ENCODE results near the gene RANBP3.

RANBP3 gene

GRCh38 chr19:5947435-5947834 lies 30.5 kb downstream of the RANBP3 start:
- DNase-seq = no peak

DNA sequence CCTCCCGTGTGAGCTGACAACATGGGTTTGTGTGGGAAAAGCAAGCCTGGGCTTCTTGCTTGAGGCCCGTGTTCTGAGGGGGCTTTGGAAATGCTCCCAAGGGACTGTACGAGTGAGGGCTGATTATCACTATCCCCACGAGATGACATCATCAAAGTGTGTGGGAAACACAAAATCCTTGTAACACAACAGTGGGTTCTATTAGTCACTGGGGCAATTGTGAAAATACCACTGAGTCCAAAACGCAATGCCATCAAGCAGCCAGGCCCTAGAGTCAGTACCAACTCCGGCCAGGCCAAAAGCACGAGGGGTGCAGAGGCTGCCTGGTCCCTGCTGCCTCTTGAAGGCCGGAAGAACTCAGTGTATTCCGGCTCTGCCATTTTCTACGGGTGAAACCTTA lies 34.3 kb downstream of the RANBP3 start:
- DNase-seq = no peak

GRCh38 chr19:5943045-5943444 lies 34.9 kb downstream of the RANBP3 start:
- DNase-seq = no peak

GRCh38 chr19:5941673-5942072 lies 36.3 kb downstream of the RANBP3 start:
- DNase-seq = no peak

GRCh38 chr19:5940260-5941208 lies 37.4 kb downstream of the RANBP3 start:
- no peak for DNase-seq

- no peak for DNase-seq
Measured at GRCh38 chr19:5937550-5937949, 40.4 kb downstream of the RANBP3 start.

DNA sequence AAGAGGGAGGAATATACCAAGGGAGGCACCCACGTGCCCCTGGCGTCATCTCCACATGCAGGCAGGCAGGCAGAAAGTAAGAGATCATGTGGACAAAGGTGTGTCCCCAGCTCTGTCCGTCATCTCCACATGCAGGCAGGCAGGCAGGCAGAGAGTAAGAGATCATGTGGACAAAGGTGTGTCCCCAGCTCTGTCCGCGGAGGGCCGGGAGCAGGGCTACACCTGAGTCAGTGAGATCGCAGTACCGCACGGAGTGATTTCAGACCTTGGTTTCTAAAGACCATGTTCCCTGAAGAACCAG lies 41.7 kb downstream of the RANBP3 start:
- DNase-seq = no peak

GRCh38 chr19:5935473-5936291 lies 42.3 kb downstream of the RANBP3 start:
- DNase-seq = no peak

DNA sequence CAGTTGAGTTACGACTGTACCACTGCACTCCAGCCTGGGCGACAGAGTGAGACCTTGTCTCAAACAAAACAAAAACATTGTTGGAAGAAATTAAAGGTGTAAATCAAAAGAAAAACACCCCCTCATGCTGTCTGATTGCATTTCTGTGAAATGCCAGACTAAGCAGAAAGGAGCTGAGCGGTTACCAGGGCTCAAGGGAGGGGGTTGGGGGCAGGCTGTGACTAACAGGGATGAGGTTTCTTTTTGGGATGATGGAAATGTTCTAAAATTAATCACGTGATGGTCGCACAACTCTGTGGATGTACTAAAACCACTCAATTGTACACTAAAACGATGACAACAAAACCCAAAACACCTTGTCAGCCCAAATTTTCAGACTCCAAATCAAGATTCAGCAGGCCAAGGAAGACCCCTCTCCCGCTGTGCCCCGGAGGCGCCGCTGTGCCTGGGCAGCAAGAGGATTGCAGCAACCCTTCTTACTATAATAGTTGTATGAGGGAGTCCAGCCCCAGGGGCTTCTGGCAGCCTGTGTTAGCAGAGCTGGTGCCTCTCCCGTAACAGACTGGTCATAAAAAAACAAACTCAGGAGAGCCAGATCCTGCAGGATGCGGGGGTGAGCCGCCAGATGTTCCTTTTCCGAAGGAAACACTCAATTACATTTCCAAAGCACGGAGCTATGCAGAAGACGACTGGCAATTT lies 43.0 kb downstream of the RANBP3 start:
- no peak for DNase-seq

- DNase-seq = no peak
Measured at GRCh38 chr19:5934069-5934401, 43.9 kb downstream of the RANBP3 start.

GRCh38 chr19:5933391-5934068 lies 44.4 kb downstream of the RANBP3 start:
- DNase-seq = no peak

DNA sequence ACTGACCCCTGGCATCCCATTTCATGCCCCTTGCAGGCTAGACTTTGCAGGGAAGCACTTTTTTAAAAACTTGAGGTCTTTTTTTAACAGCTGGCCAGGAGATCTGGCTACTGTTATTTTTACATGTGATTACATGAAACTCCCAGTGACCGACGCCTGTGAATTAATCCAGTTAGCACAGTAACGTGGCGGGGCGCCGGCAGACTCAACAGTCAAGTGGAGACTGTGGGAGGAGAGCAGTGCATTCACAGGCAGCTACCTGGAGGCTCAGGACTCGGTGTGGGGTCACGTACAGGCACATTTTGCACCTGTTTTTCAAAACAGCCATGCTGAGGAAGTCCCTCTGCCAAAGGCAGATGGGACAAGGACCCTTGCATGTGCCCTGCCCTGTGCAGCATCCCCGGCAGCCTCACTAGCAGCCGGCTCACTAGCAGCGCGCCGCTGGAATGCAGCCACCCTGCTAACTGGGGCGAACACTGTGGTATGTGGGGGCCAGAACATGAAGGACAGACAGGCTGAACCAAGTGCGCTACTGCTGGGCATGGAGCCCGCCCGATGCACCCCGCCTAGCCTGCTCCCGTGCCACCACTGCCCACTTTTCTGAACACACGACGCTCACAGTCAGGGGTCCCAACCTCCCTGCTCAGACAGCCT lies 45.2 kb downstream of the RANBP3 start:
- DNase-seq = no peak

DNA sequence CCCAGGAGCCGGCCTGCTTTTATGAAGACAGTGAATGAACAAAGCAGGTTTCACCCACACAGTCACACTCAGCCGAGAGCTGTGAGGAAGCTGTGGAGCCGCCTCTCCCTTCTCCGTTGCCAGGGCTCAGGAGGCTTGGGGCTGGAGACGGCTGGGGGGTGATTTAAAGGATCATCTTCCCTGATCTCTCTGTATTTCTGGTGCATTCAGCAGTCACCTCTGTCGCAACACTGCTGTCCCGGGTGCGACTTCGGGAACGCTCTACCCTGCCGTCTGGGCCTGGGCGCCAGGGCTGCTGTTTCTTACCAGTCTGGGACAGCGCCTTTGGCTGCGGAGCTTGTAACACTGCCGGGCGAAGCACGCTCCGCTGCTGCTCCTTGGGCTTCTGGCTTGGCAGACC lies 45.8 kb downstream of the RANBP3 start:
- DNase-seq = no peak

DNA sequence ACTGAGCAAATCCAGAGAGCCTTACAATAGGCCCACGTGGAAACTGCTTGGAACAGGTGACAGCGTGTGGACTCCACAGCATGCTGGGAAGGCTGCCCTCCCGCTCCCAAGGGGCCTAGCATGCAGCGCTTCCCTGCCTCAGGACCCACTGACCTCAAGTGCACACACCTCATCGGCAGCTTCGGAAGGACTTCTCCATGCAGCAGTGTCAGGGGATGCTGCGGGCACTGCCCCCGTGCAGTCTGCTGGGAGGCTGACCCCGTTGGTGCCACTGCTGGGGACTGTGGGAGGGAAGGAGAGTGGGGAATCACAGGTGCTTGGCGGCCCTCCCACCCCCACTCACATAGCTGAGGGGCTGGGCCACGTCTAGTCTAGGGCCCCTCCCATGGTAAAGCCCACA lies 46.7 kb downstream of the RANBP3 start:
- no peak for DNase-seq

DNA sequence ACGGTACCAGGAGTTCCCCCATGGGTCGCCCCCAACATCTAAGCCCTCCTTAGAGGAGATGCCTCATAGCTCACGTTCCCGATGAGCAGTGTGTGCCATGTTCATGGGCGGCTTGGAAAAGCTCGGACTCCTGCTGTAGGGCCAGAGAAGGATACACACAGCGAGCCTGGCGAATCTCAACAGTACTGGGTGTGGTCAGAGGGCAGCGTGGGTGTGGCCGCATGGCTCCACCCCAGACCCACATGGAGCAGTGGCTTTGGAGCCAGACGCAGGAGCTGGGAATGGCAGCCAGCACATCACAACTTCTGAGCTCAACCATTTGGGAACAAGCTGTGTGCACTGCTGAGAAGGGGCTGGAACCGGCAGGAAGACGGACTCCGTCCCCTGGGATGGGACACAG lies 48.3 kb downstream of the RANBP3 start:
- DNase-seq = no peak

DNA sequence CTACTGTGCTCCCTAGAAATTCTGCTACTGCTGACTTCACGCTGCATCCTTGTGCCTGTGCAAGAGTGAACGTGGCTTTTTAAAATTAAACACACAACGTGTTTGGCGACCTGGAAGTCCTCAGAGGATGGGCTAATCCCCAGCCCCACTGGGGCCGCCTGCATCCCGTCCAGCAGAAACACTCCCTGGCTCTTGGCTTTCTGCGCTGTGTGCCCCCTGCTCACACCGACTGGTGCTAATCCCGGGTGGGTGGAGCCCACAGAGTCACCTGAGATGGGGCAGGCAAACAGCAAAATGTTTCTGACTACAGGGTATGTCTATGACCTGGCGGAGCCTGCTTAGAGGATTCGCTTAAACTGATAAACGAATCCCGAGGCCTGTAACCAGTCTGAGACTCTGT lies 48.8 kb downstream of the RANBP3 start:
- DNase-seq = no peak

DNA sequence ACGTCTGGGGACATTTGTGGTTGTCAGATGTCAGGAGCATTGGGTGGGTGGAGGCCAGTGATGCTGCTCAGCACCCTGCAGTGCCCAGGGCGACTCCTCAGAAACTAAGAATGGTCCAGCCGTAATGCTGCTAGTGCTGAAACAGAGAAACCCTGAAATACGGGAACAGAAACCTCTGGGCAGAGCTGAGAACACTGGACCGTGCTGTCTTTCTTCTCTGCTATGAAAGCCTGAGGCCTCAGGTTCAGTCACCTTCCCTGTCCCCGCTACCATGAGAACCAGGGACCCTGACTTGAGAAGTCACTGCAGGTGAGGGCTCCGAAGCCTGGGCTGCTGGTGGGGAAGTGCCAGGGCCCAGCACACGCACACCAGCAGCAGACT lies 50.5 kb downstream of the RANBP3 start:
- no peak for DNase-seq

DNA sequence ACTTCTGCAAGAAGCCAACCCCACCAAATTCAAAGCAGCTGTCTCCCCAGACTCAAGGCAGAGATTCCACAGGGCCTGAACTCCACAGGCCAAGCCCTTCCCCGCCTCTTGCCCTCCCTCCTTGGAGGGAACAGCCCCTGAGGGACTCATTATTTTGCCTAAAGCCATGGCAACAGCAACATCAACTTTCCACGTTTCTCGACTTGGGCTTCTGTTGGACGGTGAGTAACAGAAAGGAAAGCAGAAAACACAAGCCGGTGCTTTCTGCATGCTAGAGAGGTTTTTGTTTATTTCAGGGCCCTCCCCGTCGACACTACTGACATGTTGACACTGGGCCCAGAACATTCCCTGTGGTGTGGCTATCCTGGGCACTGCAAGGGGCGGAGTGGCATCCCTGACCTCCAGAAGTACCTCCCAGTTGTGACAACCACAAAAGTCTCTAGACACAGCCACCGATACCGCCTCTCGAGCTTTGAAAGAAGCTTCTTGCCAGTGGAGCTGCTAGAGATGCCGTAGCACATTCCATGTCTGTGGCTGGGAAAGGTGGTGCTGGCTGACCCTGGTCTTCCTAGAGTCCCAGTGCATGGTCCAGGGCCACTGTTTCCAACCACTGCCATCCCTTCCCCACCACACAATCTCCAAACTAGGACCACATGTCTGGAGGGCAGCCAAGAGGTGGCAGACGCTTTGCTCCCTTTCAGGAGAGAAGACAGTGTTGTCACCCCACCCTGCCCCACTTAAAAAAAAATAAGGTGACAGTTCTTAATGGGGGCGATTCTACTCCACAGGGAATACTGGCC lies 51.1 kb downstream of the RANBP3 start:
- DNase-seq = no peak

DNA sequence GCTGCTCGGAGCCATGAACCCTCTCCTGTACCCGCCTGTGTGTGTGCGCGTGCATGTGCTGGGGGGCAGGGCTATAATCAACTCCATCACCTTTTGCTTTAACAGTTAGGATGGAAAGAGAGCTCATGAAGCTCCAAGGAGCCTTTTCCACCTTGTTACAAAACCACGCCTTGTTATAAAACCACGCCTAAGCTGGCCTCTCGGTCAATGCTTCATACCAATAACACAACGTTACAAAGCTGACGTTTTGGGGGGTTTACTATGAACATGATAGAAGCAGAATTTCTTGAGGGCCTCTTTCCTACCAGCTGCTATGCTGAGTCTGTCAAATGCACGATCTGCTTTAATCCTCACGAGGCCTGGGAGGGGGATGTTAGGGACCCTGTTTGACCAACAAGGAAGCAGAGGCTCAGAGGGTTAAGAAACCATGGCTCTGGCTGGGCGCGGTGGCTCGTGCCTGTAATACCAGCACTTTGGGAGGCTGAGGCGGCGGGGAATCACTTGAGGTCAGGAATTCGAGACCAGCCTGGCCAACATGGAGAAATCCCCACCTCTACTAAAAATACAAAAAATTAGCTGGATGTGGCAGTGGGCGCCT lies 52.0 kb downstream of the RANBP3 start:
- DNase-seq = no peak

DNA sequence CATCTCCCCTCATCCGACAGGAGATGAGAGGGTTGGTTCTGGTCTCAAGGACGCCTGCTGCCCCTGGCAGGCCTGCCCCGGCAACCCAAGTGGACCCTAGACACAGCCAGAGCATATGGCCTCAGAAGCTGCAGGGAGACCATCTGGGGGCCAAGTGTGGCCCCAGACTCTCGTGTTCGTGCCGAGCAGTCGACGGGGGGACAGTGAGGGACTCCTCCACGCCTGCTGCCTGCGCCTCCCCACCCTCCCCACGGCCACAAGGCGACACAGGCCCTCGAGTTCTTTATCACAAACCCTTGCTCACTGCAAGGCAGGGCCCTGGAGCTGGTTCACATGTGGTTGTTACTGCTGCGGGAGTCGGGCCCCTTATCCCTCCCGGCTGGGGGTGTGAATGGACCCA lies 54.6 kb downstream of the RANBP3 start:
- no peak for DNase-seq

DNA sequence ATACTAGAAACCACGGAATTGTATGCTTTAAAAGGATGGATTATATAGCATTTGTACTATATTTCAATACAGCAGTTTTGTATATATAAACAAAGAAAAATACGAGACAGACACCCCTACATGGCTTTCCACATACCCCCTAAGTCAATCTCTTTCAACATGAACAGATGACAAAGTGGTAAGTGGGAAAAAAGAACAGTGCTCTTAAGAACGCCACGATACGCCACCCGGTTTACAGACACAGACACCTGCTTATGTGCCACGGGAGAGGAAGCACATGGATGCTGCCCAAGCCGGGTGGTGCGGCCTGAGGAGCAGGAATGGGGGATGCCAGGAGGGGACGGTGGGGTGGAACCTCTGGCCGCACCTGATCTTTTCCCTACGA lies 55.8 kb downstream of the RANBP3 start:
- no peak for DNase-seq

Data from stimulated activated CD4-positive, alpha-beta T cell treated with anti-CD3 and anti-CD28 coated beads, Interleukin-1b, Interleukin-23, amount 100 ng/mL, for 48 hours (primary cell).